Large intestine (tissue), 3 donors: ENCODE results near the gene STRIP2. TPM values are rescaled to one million over a fixed set of nuclear protein-coding genes. Genes with fewer than 3 reads are reported as not detected.
A peak's percentile ranks its signal among the peaks of the same experiment; 100 is the strongest.
"Not testable (repeated sequence)": the region's sequence is repeated elsewhere in the genome, so short reads cannot be mapped to it uniquely, and the experiment has no call there.

Source experiments
- DNase-seq, 2 donors: peaks; one replicate each; pipeline versions ENCODE4 v3.0.0 to v3.0.0-alpha.2; 2013
- H3K27ac ChIP-seq: one replicate; pipeline ENCODE4 v1.5.1; 2013; ENCODE audit warnings: low read length
- H3K27me3 ChIP-seq: 2 replicates; pipeline ENCODE4 v1.6.1; 2013; ENCODE audit warnings: low read length; ENCODE audit not compliant: control insufficient read depth, insufficient read depth
- H3K36me3 ChIP-seq: 2 replicates; pipeline ENCODE4 v1.6.1; 2013; ENCODE audit warnings: low read length; ENCODE audit not compliant: control insufficient read depth, insufficient read depth
- H3K4me1 ChIP-seq: one replicate; pipeline ENCODE4 v1.6.1; 2013; ENCODE audit warnings: low read length; ENCODE audit not compliant: control insufficient read depth, insufficient read depth
- H3K4me3 ChIP-seq: one replicate; pipeline ENCODE4 v1.5.1; 2013; ENCODE audit warnings: low read length
- H3K9me3 ChIP-seq: one replicate; pipeline ENCODE4 v1.6.1; 2013; ENCODE audit warnings: mild to moderate bottlenecking, low read depth, low read length, moderate library complexity; ENCODE audit not compliant: control insufficient read depth
- WGBS: methylation state at CpG from one replicate; pipeline ENCODE4 v1.1.5; 2013; ENCODE audit warnings: low lambda C conversion rate; ENCODE audit not compliant: insufficient coverage; 5-methylcytosine and 5-hydroxymethylcytosine counted together
- polyA plus RNA-seq: library from polyadenylated mRNA; unstranded; fragments of 120-200 nt; gene quantifications from one replicate; pipeline ENCODE4 v1.2.1, GENCODE V29; 2013

The STRIP2 gene
- polyA plus RNA-seq, 1 donor: 2.0 TPM

DNA sequence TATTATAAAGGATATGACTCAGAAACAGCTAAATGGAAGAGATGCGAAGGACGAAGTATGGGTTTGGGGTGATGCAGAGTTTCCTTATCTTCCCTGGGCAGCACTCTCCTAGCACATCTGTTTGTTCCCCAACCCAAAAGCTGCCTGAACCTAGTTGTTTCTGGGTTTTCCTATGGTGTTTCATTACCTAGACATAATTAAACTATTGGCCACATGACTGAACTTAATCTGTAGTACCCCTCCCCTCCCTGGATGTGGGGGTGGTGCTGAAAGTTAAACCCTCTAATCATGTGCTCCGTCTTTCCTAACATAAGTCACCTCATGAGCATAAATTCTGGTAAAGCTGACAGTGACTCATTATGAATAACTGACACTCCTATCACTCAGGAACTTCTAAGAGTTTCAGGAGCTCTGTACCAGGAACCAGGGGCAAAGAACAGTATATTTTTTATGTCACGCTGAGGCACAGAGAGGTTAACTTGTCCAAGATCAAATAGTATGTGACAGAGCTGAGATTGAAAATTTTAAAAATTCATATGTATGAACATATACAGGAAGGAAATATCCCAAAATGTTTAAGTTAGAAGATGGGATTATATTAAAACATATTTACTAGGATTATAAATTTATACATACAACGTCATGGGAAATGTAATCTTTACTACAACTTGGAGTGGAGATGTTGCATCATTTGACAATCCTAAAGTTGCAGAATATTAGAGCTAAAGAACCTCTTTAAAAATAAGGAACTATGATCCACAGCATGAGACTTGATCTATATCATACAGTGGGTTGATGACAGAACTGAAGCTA lies 4.8 kb downstream of the STRIP2 start:
- Histone ChIP-seq H3K27ac (no peak overlapping the region), H3K27me3 (peaks cover 18% of the 10 kb centered on the region), H3K4me1 (no peaks in the 10 kb centered on the region), H3K9me3 (no peaks in the 10 kb centered on the region), H3K36me3 (no peaks in the 10 kb centered on the region), H3K4me3 (no peak overlapping the region)
- 95% methylated on average over 3 of the region's 5 CpGs for WGBS
- DNase-seq: peak; percentile 23 to 59

DNA sequence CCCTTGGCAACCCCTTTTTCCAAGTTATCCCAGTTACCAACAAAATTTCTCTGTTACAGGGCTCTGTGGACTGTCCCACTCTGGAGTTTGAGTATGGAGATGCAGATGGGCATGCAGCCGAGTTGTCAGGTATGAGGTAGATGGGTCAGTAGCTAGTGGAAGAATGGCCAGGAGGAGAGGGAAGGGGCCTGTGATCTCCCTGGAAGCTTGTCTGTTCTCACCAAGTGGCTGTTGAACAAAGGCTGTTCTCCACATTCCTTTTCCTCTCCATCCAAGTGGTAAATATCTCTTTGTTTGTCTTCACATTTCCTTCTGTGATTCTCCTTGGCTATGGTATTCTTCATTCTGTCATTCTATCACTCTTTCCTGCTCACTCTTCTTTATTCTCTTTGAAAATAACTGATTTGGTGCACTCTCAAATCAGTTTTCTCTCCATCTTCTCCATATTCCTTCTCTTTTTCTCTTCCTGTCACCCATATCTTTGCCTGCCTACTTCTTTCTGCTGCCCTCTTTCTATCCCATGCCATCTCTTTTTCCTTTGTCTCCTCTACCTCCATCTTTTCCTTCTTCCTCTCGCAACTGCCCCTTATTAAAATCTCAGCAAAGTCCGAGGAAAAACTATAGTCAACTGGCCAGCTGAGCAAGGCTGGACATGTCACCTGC lies 5.9 kb downstream of the STRIP2 start:
- H3K9me3 ChIP-seq: no peaks in the 10 kb centered on the region
- DNase-seq: no peak
- H3K4me1 ChIP-seq: no peaks in the 10 kb centered on the region
- no peak overlapping the region for H3K27ac ChIP-seq
- WGBS: 88% methylated on average over 2 of the region's 3 CpGs
- H3K36me3 ChIP-seq: no peaks in the 10 kb centered on the region
- peaks cover 13% of the 10 kb centered on the region for H3K27me3 ChIP-seq
- H3K4me3 ChIP-seq: no peak overlapping the region

DNA sequence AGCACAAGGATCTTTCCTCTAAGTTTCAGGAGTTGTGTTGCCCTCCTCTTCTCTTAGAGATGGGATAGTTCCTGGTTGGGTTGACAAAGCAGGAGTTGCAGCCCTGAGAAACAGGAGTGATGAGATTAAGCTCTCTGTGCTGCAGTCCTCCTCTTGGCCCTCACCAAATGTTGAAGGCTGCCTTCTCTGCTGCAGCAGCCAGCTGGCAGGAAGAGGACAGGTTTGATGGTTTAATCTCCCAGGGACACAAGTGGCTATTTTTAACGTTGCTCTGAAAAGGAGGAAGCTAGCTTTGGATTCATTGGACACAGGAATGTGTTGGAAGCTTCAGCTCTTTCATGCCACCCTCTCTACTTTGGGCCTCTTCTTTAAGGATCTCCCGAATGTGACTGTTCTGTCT lies 9.4 kb downstream of the STRIP2 start:
- no peak for DNase-seq
- WGBS: no CpG with 5 or more reads among the region's 2 CpGs
- no peaks in the 10 kb centered on the region for H3K27me3 ChIP-seq
- no peak overlapping the region for H3K4me3 ChIP-seq
- H3K9me3 ChIP-seq: no peaks in the 10 kb centered on the region
- no peaks in the 10 kb centered on the region for H3K4me1 ChIP-seq
- no peak overlapping the region for H3K27ac ChIP-seq
- H3K36me3 ChIP-seq: no peaks in the 10 kb centered on the region

DNA sequence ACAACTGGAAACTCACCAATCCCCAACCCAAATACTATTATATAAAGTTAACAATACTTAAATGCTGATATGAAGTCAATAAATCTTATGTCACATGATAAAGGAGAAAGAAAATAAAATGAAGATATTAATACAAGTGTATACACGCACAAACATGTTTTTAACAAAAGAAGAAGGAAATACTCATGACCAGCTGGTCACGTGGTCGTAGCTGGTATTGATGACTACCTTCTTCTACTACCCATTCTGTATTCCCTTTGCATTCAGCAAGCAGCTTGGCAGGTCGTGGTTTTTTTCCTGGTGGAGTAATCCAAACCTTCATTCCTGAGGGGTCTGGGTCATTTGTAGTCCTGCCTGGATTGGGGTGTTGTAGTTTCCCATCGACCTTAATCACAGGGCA lies 10.5 kb downstream of the STRIP2 start:
- not testable (repeated sequence) for H3K27me3 ChIP-seq, H3K9me3 ChIP-seq, H3K4me1 ChIP-seq, DNase-seq, H3K36me3 ChIP-seq, H3K4me3 ChIP-seq, H3K27ac ChIP-seq
- WGBS: 100% methylated on average over 1 of the region's 5 CpGs

DNA sequence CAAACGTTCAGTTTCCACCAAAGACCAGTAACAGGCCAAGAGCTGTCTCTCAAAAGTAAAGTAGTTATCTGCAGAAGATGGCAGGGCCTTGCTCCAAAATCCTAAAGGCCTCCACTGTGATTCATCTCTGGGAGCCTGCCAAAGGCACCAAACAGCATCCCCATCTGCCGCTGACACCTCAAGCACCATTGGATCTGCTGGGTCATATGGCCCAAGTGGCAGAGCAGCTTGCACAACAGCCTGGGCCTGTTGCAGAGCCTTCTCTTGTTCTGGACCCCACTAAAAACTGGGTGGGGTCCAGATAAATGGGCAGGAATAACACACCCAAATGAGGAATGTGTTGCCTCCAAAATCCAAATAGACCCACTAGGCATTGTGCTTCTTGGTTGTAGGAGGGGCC lies 12.7 kb downstream of the STRIP2 start:
- H3K27me3 ChIP-seq, H3K9me3 ChIP-seq, H3K4me1 ChIP-seq, H3K4me3 ChIP-seq, H3K27ac ChIP-seq, DNase-seq, H3K36me3 ChIP-seq: not testable (repeated sequence)
- no CpG with 5 or more reads among the region's 2 CpGs for WGBS

DNA sequence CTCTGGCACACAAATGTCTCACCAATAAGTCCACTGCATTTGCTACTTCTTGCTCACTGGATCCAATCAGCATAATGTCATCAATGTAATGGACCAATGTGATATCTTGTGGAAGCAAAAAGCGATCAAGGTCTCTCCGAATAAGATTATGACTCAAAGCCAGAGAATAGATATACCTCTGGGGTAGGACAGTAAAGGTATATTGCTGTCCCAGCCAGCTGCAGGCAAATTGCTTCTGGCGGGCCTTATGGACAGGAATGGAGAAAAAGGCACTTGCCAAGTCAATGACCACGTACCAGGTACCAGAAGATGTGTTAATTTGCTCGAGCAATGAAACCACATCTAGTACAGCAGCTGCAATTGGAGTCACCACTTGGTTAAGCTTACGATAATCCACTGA lies 13.2 kb downstream of the STRIP2 start:
- H3K9me3 ChIP-seq, DNase-seq, H3K4me1 ChIP-seq, H3K27ac ChIP-seq, H3K4me3 ChIP-seq, H3K27me3 ChIP-seq, H3K36me3 ChIP-seq: not testable (repeated sequence)
- 100% methylated on average over 2 of the region's 6 CpGs for WGBS

DNA sequence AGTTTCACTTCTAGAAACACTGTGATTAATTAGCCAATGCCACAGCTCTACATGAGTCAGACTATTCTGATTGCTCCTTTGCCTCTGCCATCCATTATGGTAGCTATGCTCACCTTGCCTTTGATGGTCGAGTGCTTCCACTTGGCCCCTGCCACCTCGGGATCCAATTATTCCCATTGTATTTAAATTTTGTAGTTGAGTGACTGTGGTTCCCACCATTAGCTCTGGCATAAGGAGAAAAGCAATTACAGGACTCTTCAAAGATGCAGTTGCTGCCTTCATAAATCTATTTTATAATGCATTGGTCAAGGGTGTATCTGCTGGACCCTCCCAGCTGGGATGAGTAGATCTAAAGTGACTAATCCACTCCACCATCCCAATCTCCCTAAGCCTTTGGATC lies 14.4 kb downstream of the STRIP2 start:
- not testable (repeated sequence) for DNase-seq, H3K4me3 ChIP-seq, H3K4me1 ChIP-seq, H3K9me3 ChIP-seq, H3K36me3 ChIP-seq, H3K27me3 ChIP-seq, H3K27ac ChIP-seq
- WGBS: 100% methylated on average over 2 of the region's 2 CpGs

DNA sequence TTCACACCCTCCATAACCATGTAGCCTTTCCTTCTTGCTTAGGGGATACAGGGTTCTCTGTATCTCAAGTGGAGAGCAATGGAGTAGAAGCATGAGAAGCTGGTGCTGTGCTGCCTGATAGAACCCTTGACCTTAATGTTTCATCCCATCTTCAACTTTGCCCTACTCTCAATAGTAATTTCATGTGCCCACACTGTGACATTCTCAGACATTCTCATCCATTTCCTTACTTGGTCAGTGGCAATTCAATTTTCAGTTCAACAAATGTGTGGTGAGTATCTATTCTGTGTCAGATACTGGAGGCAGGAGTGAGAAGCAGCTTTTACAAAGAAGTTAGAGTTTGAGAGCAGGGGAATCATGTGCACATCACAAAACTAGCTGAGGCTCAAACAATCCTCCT lies 16.1 kb downstream of the STRIP2 start:
- H3K27me3 ChIP-seq: no peaks in the 10 kb centered on the region
- H3K4me3 ChIP-seq: no peak overlapping the region
- no peaks in the 10 kb centered on the region for H3K9me3 ChIP-seq
- no peak overlapping the region for H3K27ac ChIP-seq
- DNase-seq: no peak
- no peaks in the 10 kb centered on the region for H3K4me1 ChIP-seq
- no peaks in the 10 kb centered on the region for H3K36me3 ChIP-seq

DNA sequence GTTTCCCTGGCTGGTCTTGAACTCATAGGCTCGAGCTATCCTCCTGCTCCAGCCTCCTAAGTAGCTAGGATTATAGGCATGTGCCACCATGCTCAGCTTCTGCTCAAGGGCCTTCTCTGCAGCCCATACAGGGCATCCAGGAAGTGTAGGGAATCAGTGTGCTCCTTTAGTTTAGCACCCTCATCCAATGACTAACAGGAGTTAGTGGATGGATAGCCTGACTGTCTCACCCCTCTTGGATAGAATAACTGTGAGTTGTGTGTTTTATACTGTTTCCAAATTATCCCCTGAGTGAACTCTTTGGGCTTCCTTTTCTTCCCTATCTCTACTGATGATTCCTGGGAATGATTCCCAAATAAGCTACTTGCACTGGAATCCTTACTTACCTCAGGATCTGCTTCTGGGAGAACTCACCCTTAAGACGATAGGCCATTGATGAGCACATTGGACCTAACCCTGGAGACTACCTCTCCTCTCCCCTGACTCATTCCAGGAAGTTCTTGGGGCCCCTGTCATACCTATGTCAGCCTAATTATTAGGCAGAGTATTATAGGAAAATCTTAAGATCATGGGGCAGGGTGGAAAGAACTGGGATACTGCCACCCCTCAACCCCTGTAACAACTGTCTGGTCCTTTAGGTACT lies 18.5 kb downstream of the STRIP2 start:
- no peak for DNase-seq
- no CpG with 5 or more reads among the region's 2 CpGs for WGBS
- Histone ChIP-seq H3K36me3 (no peaks in the 10 kb centered on the region), H3K4me1 (no peaks in the 10 kb centered on the region), H3K9me3 (no peaks in the 10 kb centered on the region), H3K27me3 (no peaks in the 10 kb centered on the region), H3K27ac (no peak overlapping the region), H3K4me3 (no peak overlapping the region)

DNA sequence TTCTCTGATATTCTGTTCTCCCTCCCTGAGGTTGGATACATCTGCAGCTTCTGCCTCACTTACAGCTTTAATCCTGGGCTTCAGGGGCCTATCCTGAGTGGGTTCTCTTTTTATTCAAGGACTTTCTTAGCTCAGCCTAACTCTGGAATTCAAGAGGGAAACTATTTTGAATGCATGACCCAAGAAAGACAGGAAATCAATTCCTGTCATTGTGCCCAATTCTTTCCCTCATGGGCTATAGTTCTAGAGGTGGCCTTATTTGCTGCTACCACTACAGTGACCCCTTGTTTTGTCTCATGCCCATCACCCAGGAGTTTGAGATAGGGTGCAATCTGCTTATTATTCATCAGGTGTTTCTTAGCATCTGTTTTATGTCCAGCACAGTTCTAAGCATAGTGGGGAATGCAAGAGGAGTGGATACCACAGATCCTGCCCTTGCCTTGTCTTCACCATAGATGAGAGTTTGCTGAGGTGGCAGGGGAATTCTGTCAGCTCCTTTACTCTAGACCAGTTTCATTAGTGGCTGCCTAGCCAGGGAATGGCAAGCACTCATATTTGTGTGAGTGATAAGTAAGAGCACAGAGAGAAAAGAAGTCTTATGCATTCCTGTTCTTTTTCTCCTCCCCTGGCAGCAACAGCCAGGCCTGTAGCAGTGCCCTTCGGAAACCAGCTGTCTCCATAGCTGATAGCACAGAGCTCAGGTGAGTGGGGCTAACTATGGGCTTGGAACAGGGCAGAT lies 19.4 kb downstream of the STRIP2 start:
- H3K4me3 ChIP-seq: no peak overlapping the region
- H3K9me3 ChIP-seq: no peaks in the 10 kb centered on the region
- H3K27me3 ChIP-seq: no peaks in the 10 kb centered on the region
- DNase-seq: no peak
- H3K4me1 ChIP-seq: no peaks in the 10 kb centered on the region
- H3K27ac ChIP-seq: no peak overlapping the region
- no peaks in the 10 kb centered on the region for H3K36me3 ChIP-seq
- WGBS: no CpG with 5 or more reads among the region's 1 CpG
